Left renal pelvis (tissue), 4 donors: Measurements from ENCODE around the gene UBE3C. TPM values are rescaled to one million over a fixed set of nuclear protein-coding genes. Genes with fewer than 3 reads are reported as not detected.

ENCODE experiments used
- DNase-seq, 4 donors: peaks; one replicate each; pipeline ENCODE4 v3.0.0-alpha.2; 2013; ENCODE audit warnings: low read depth in 4 of 4, low spot score in 3 of 4
- polyA plus RNA-seq, 4 donors: library from polyadenylated mRNA; unstranded; fragments of 120-200 nt; gene quantifications; one replicate each; pipeline ENCODE4 v1.2.1, GENCODE V29; 2013; ENCODE audit not compliant: insufficient read length in 4 of 4

UBE3C gene
- polyA plus RNA-seq, 4 donors = 39.6 to 45.3 (median 40.6) TPM

DNA sequence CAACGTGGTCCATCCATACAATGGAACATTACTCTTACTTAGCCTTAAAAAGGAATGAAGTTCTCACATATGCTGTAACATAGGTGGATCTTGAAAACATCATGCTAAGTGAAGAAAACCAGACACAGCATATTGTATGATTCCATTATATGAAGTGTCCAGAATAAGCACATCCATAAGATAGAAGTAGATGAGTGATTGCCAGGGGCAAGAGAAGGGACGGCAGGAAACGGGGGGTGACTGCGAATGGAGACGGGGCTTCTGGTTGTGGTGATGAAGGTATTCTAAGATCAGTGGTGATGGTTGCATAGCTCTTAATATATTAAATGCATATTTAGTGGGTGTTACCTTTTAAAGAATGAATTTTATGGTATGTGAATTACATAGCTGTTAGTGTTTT, 29.8 kb downstream of the UBE3C start:
- no peak for DNase-seq

DNA sequence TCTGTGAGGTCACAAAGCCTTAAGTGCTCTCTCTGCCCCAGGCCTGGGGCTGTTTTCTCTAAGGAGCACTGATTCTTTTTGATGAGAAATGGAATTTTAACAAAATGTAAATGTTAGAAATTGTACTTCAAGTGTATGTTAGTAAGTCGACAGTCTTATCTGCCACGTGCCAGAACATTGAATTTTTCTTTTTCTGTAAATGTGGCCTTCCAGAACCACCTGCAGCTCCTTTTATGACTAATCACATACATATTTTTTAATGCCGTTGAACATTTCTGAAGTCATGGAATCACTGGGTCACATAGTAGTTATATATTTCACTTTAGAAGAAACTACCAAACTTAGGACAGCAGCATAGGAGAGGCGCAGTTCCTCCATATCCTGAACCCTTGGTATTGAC, 38.0 kb downstream of the UBE3C start:
- DNase-seq = no peak

DNA sequence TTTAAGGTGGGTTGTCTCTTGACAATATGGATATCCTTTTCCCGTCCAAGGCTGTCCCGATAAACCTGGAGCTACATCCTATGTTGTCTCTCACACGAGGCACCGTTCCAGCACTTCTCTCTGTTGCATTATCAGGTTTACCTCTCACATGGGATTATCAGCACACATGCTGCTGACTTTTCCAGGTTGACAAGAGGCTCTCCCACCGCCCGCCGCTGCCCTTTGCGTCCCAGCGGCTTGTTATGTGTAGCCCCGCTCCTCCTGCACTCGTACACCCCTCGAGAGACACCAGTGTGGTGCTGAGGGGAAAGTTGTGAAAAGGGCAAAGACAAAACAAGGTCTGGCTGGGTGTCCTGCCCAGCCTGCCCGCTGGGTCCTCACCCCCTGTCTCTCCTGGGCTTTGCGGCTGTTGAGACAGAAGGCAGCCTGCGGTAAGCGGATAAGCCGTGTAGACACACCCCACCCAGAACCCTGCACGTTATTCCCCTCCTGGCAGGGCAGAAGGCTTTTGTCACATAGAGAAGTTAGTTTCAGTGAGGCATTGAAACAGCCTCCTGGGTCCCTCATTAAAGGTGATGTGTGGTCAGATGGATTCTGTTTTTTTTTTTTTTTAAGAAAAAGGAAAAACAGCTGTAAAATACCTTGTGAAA, 38.7 kb downstream of the UBE3C start:
- no peak for DNase-seq

DNA sequence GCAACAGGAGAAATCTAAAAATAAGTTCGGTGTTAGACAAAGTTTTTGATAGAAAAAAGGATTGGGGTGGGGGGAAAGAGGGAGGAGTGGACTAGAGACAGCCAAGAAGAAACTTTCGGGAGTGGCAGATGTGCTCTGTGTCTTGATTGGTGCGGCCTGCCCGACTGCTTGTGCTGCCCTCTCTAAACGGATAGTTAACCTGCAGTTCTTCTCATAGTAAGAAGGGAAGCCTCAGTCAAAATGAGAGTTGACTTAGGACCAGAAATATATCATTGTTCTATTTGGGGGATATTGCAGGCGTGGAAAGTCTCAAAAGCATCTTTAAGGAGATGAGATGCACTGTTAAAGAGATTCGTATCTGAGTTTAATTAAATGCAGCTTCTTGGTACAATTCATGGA, 39.3 kb downstream of the UBE3C start:
- DNase-seq = no peak

DNA sequence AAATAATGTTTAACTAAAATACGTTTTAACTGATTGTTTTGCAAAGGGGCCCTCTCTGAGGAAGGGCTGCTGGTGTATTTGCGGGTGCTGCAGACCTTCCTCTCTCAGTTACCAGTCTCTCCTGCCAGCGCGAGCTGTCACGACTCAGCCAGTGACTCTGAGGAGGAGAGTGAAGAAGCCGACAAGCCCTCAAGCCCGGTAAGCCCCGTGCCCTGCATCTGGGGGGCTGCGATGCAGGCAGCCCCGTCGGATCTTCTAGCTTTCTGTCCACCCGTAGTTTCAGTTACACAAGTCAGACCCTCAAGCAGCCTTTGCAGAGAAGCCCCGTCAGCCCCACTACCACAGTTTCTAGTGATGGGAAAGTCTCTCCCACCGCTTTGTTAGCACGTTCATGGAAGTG, 45.1 kb downstream of the UBE3C start:
- no peak for DNase-seq

DNA sequence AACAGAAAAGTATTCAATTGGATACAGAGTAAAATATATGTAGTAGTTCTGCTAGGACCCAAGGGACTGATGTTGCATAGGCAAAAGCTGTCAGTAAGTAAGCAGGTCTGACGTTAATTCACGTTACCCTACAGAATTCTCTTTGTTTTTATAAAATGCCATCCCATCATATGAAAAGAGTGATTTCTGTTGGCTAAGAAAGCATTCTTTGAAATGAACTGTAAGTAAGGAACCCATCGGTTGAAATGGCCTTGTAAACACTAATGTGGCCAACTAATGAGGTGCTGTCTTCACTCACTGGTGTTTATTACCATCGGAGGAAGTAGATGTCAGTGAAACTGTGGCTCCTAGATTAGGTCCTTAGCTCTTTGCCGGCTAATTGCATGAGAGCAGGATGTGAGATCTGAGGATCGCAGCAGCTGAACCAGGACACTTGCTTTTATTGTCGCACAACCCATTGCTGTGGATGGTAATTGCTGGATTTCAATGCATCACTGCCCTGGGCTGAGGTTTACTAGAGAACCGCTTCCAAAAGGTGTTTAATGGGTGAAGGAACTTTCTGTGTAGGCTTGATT, 49.5 kb downstream of the UBE3C start:
- no peak for DNase-seq

DNA sequence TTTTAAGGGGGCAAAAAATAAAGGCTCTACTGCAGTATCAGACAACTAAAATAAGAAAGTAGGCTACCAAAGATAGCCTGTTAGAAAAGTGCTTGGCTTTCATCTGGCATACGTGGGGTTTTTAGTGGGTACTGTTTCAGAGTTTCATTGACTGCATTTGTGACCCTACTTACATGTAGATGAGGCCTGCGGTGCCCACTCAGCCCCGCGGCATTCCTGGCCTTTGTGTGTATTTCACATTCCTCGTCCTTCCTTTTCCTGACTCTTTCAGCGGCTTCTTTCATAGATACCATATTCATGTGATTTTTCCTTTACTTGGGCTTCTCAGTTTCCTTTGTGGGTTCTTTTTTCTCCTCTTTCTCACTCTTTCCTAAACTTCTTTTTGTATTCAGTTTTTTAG, 50.7 kb downstream of the UBE3C start:
- DNase-seq = no peak

DNA sequence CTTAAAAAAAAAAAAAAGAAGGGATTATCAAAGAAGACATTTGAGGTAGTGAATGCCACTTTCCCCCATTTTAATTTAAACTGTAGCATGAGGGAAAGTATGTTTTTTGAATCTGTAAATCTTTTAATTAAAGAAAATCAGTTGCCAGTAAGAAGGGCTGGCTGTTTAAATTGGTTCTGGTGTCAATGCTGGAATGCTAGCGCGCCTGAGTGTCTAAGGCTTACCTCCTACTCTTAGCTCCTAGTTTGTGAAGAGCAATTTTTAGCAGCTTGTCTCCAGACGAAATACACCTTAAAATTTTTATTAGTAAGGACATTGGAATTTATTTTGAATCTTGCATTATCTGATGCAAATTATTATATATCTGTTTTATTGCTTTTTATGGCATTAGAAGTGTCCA, 54.1 kb downstream of the UBE3C start:
- DNase-seq = no peak

DNA sequence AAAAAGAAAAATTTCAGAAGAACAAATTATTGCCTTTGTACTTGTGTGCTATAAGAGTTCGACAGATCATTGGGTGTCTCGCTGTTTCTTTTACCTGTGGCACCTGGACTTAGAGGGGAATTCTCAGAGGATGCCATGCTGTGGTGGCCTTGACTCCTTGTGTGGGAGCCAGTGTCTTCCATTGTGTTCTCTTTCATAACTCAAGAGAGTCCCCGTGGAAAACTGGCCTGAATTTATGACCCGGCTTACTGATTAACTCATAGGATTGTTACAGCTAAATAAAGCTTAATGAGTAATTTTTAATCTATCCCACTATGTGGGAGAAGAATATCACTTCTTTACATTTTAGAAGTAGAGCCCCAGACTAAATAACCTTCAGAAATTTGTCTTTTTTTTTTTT, 54.5 kb downstream of the UBE3C start:
- DNase-seq = no peak

DNA sequence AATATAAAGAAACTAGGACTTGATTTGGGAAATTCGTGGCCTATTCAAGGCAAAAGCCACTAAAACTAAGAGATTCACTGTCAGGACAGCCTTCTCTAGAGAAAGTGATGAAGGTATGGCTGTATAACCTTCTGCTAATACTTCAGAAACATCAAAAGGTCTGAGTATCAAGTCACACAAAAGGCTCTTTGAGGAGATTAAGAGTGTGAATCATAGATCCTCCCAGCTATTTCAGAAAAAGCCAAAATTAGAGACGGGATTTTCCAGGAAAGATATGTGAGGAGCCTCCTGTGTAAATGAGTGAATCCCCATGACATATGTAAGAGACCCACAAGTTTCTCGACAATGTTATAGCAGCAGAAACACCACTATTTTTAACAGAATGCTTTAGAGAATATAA, 56.2 kb downstream of the UBE3C start:
- DNase-seq = no peak

DNA sequence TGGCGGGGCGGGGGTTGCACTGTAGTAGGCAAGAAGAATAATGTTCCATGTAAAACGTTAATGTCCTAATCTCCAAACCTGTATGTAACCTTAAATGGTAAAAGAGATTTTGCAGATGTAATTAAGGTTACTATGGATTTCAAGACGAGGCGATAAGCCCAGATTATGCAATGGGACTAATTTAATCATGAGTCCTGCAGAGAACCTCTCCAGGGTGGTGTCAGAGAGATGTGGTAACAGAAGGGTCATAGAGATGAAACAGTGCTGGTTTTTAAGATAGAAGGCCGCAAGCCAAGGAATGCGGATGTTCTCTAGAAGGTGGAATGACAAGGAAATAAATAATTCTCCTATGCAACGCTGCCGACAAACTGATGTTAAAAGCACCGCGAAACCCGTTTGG, 57.1 kb downstream of the UBE3C start:
- DNase-seq = no peak

DNA sequence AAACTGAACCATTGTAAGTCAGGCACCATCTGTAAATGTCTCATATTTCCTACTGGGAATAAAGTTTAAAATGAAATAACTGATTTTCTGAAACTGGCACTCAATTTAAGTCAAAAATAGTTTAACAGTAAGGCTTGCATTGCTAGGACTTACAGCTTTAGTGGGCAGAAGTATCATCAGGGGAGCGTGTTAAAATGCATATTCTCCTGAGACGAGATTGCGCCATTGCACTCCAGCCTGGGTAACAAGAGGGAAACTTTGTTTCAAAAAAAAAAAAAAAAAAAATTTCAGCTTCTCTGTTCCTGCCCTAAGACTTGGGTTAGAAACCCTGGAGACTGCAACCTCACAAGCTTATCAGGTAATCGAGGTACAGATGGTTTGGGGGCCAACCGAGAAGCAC, 65.4 kb downstream of the UBE3C start:
- no peak for DNase-seq

DNA sequence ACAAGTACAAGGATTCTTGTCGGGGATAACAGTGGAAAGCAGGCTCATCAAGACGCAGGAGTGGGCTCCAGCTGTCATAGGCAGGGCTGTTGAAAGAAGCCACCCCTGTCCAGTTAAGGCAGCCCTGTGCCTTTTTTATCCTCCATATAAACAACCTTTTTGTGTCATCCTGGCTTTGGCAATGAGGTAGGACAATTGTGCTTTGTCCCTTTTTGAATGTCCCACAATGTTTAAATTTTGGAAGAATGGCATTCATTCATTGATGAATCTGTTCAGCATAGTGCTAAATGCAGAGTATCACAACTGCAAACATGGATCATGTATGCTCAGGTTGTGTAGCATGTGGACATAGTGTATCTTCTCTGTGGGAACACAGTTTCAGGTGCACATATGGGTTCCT, 66.7 kb downstream of the UBE3C start:
- DNase-seq = no peak

DNA sequence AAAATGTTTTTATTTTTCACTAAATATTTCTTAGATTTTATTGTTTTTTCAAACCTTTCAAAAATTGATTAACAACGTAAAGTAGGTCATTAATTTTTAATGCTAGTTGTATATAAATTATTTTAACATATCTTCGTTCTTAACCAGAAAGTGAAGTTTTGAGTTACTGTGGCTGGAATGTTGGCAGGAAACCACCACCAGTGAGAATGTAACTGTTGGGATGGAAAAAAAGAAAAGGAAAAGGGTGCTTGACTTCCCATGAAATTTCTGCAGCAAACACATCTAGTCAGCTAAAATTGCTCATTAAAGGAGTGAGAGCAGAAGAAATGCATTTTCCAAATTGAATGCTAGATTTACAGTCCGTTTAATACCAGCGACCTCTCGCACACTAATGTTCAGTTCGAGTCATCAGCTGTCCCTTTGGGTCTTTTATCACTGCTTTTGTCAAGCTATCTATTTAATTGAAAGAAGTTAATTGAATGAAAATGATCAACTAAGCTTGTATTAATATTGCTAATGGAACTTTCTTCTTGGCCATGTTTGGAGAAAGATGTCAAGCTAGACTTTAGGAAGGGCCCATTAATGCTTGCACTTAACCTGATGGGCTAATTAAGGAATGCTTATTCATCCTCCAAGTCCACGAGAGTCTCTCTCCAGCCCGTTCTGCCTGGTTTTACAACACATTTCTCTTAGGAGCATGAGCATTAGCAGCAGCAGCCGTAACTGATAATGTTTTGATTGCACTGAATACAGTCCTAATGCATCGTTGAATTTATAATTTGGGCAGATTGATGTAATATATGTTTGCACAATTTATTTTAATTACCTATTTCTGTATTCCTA, 70.1 kb downstream of the UBE3C start:
- DNase-seq = no peak

DNA sequence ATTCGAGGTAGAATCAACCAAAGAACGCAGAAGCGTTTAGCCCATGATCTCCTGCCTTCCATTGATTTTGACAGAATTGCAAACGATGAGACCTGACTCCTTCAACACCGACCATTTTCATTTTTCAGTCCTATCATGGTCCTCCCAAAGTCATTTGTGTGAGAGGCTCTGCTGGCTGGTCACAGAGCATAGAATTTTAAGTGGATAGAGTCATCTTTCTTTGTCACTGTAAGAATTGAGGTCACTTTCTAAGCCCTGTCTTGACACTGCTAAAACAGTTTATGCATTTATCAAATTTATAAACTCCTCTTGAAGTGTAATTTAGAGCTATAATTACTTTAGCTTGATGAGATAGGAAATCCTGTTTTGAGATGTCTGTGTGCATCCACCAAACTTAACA, 72.0 kb downstream of the UBE3C start:
- DNase-seq = no peak

DNA sequence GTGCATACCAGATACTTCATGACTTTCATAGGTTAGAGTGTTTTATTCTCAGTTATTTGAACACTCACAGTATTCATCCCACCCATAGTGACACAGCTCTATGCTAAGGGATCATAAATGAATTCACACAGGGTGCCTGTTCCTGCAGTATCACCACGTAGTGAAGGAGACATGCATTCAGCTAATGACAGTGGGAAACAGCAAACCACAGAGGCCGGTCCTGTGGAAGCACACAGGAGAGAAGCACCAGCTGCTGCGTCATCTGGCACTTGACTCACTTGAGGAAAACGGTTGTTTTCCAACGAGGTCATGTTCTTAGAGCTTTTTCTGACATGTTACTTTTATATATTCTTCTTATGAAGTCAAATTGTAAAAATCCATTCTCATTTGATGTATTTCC, 73.0 kb downstream of the UBE3C start:
- DNase-seq = no peak

DNA sequence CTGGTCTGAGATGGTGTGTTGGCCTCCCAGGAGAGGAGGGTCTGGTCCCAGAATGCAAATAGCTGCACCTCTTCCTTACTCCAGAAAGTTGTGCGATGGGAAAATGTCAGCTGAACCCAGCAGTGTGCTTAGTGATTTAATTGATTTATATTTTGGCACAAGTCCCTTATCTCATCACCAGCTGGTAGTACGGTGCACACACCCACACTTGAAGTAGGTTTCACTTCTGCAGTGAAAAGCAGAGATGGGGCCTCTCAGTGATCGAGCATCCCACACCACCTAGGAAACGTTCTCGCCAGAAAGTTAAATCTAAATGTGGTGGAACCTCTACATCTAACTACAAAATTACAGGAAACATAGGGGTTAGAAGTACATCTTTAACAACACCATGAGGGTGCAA, 80.4 kb downstream of the UBE3C start:
- no peak for DNase-seq

DNA sequence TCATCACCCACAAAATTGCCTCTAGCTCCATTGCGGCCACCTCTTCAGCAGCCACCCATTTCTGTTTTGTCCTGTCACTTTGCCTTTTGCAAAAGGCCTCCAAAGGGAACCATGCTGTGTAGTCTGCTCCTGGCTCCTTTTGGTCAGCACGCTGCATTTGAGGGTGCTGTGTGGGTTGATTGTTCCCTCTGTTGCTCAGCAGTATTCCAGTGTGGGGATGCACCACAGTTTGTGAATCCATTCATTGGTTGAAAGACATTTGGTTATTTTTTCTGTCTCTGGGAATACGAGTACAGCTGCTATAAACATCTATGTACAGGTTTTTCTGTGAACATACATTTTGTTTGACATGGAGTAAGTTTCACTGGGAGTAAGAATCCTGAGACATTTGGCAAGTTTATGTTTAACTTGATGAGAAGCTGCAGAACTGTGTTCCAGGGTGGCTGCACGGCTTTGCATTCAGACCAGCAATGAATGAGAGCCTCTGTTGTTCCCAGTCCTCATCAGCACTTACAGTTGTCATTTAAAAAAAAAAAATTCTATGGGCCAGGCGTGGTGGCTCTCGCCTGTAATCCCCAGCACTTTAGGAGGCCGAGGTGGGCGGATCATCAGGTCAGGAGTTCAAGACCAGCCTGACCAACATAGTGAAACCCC, 82.3 kb downstream of the UBE3C start:
- no peak for DNase-seq

DNA sequence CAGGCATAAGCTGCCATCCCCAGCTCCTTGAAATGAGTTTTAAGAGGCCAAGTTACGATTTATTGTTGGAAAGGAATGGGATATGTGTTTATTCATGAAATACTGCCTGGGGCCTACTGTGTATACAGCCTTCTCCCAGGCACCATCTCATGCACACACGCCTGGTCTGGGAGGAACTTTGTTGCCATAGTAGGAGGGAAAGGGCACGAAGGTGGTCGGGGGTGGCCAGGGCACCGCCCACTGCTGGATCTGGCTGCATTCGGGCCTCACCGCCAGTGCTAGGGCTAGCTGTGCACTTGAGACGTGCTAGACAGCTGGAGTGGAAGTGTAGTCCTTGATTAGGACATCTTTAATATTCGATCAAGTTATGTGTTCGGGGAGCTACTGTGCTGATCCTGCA, 84.0 kb downstream of the UBE3C start:
- DNase-seq = no peak

DNA sequence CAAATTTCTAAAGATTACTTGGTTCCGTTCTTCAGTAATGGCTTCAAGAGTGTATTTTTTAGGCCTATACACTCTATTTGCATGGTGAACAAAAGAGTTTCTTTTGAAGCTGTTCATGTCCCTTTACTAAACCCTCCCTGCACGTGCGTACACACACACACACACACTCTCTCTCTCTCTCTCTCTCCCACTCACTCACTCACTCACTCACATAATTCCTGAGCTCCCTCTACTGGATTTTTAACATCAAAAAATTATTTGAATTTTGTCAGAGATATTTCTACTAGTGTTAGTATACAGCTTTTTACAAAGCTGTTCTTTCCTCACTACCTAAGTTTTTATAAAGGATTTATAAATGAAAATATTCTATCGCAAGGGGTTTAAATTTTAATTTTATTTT, 85.9 kb downstream of the UBE3C start:
- DNase-seq = no peak

DNA sequence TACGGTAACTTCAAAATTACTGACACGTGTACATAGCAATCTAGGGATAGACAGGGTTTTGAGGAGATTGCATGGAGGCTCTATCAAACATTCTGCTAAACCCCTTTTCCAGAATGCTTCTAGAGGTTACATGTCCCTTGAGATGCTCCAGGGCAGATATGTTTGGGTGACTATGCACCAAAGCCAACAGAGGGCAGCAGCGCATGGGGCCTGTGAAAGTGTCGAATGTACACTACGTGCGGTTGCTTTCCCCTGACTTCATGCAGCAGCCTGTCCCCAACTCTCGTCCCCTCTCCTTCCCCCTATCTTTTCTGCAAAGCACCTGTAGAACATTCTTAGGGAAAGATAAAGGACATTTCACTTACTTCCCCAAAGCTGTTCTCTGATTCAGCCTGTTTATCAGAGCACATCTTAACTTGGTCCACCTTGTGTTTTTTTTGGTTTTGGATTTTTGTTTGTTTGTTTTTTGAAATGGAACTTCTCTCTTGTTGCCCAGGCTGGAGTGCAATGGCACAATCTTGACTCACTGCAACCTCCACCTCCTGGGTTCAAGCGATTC, 90.2 kb downstream of the UBE3C start:
- DNase-seq = no peak
